Measurements from ENCODE around the gene KRT16.
"Not testable (repeated sequence)": the region's sequence is repeated elsewhere in the genome, so short reads cannot be mapped to it uniquely, and the experiment has no call there.

Gene KRT16

DNA sequence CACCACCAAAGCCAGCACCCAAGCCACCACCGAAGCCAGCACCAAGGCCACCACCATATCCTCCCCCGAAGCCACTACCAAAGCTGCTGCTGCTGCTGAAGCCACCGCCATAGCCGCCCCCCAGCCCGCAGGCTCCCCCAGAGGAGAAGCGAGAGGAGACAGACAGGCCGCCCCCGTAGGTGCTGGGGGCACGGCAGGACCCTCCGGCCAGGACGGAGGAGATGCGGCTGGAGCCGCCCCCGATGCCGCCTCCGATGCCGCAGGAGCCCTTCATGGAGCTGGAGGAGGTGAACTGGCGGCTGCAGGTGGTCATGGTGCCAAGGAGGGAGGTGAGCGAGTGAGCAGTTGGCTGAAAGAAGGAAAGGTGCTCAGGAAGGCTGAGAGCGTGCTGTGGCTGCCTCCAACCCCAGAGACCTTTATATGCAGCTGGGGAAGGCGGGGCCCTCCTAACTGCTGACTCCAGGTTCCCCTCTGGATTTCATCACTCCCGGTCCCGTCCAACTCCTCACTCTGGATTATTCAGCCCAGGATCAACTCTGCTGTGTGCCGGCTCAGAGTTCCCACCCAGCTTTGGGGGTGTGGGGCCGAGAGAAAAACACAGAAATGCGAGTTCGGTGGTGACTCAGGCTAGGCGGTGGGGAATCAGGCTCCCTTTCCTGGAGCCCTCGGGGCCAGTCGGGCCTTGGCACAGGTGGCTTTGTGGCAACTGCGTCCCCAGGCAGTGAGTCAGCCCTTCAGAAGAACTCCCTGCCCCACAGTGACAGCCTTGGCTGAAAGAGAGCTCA lies at the start of gene KRT16:
KRT16 (minus strand) TSS at position 392 of the 785 bp plus-strand sequence; CDS start at position 313, 79 bp downstream.
- not testable (repeated sequence) for ATAC-seq (replicated peaks); H3K4me3 Mint-ChIP-seq; DNase-seq; H3K36me3 Mint-ChIP-seq; H3K4me1 Mint-ChIP-seq; H3K9me3 Mint-ChIP-seq; H3K27ac Mint-ChIP-seq
- peaks cover 39 to 49% of the 10 kb centered on the region in 2 donors for H3K27me3 Mint-ChIP-seq

- Mint-ChIP-seq H3K4me1 (peaks cover 9 to 19% of the 10 kb centered on the region in 2 donors), H3K4me3 (no peak overlapping the region), H3K27me3 (peaks cover 5 to 12% of the 10 kb centered on the region in 2 donors), H3K9me3 (no peaks in the 10 kb centered on the region), H3K36me3 (no peaks in the 10 kb centered on the region), H3K27ac (peak overlapping the region; percentile 10)
- ATAC-seq (replicated peaks) (no peak), DNase-seq (no peak)
Measured at GRCh38 chr17:41660221-41660711, 47.7 kb upstream of the KRT16 start.

- peak overlapping the region; percentile 10 for H3K27ac Mint-ChIP-seq
- no peak for ATAC-seq (replicated peaks)
- no peak overlapping the region for H3K4me3 Mint-ChIP-seq
Measured at GRCh38 chr17:41659427-41660212, 47.1 kb upstream of the KRT16 start.

DNA sequence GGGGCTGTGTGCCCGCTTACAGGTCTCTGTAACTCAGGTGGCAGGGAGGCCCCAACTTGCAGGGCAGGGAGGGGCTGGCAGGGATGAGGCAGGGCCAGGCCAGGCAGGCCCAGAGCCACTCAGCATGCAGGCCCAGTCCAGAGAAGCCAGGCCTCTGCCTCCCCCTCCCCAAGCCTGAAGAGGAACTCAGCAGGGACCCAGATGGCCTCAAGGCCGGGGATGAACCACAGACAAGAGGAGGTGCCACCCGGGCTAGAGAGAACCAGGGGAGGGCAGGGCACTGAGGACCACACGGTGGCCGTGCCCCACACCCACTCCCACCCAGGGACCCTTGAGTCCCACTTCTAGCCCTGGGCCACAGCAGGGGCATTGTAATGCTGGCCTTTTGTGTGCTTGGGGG lies 46.3 kb upstream of the KRT16 start:
- DNase-seq (no peak), ATAC-seq (replicated peaks) (no peak)
- H3K27me3 Mint-ChIP-seq, result peaks cover 5 to 12% of the 10 kb centered on the region in 2 donors
- H3K9me3 Mint-ChIP-seq, result no peaks in the 10 kb centered on the region
- no peak overlapping the region for H3K4me3 Mint-ChIP-seq
- H3K4me1 Mint-ChIP-seq, result peaks cover 6 to 17% of the 10 kb centered on the region in 2 donors
- H3K27ac Mint-ChIP-seq, result no peak overlapping the region
- no peaks in the 10 kb centered on the region for H3K36me3 Mint-ChIP-seq

More at GRCh38 chr17:41659427-41660212, 47.1 kb upstream of the KRT16 start:
- H3K36me3 Mint-ChIP-seq, result no peaks in the 10 kb centered on the region
- no peaks in the 10 kb centered on the region for H3K9me3 Mint-ChIP-seq
- DNase-seq, result no peak
- peaks cover 5 to 12% of the 10 kb centered on the region in 2 donors for H3K27me3 Mint-ChIP-seq
- H3K4me1 Mint-ChIP-seq, result peaks cover 6 to 17% of the 10 kb centered on the region in 2 donors

DNA sequence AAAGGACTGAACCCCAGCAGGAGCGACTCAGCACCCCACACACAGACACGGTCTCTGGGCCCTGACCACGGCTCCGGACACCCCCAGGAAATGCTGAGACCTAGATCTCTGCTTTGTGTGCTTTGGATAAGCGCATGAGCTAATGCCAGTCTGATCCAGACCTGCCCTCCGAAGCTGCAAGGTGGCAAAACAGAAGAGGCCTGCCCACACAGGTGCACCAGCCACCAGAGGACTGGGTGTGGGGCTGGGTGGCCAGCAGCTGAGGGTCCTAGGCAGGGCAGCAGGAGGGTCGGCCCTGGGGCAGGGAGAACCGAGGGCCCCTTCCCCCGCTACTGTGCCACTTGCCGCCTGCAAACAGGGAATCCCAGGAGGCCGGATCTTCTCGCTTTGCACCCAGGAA lies 45.4 kb upstream of the KRT16 start:
- no peak for ATAC-seq (replicated peaks)
- Mint-ChIP-seq H3K27me3 (peaks cover 5 to 12% of the 10 kb centered on the region in 2 donors), H3K9me3 (no peaks in the 10 kb centered on the region), H3K27ac (no peak overlapping the region), H3K4me1 (peaks cover 3 to 11% of the 10 kb centered on the region in 2 donors), H3K4me3 (no peak overlapping the region), H3K36me3 (no peaks in the 10 kb centered on the region)
- no peak for DNase-seq

- no peak overlapping the region for H3K4me3 Mint-ChIP-seq
- DNase-seq, result no peak
Measured at GRCh38 chr17:41657176-41657754, 44.7 kb upstream of the KRT16 start.

DNA sequence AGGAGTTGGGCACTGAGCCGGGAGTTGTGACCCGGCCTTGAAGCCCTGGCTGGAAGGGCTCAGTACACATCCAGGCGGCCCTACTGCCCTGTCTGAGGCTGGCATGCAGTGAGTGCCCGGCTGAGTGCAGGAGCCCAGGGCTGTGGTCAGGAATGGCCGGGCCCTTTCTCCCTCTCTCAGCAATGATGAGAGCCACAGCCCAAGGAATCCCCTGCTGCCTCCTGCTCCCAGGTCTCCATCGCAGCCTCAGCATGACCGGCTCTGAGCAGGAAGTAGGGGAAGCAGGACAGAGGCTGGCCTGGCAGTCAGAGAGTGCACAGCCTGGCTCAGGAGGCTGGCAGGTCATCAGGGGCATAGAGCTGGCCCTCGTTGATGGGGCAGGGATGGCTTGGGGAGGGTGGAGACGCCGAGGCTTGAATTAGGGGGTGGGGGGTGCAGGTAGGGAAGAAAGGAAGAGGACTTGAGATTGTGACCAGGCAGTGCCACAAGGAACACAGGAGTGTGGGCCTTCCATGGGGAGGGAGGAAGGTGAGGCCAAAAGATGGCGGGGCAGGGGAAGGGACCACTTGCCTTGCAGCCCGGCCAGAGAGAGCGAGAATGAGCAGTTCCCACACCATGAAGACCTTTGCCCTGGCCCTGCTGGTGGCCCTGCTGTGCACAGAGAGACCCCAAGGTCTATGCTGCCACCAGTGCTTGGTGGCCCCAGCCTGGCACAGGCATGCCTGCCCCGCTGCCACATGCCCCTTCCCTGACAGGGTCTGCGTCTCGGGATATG lies 43.9 kb upstream of the KRT16 start:
- no peaks in the 10 kb centered on the region for H3K9me3 Mint-ChIP-seq
- no peaks in the 10 kb centered on the region for H3K36me3 Mint-ChIP-seq
- H3K27ac Mint-ChIP-seq, result no peak overlapping the region
- peaks cover 10 to 12% of the 10 kb centered on the region in 2 donors for H3K27me3 Mint-ChIP-seq
- DNase-seq (no peak), ATAC-seq (replicated peaks) (no peak)
- no peak overlapping the region for H3K4me3 Mint-ChIP-seq
- peaks cover 6% of the 10 kb centered on the region in 2 donors for H3K4me1 Mint-ChIP-seq

More at GRCh38 chr17:41657176-41657754, 44.7 kb upstream of the KRT16 start:
- H3K4me1 Mint-ChIP-seq, result peaks cover 3 to 6% of the 10 kb centered on the region in 2 donors
- ATAC-seq (replicated peaks), result no peak
- H3K27me3 Mint-ChIP-seq, result peaks cover 5 to 12% of the 10 kb centered on the region in 2 donors
- H3K27ac Mint-ChIP-seq, result no peak overlapping the region
- H3K9me3 Mint-ChIP-seq, result no peaks in the 10 kb centered on the region
- H3K36me3 Mint-ChIP-seq, result no peaks in the 10 kb centered on the region

DNA sequence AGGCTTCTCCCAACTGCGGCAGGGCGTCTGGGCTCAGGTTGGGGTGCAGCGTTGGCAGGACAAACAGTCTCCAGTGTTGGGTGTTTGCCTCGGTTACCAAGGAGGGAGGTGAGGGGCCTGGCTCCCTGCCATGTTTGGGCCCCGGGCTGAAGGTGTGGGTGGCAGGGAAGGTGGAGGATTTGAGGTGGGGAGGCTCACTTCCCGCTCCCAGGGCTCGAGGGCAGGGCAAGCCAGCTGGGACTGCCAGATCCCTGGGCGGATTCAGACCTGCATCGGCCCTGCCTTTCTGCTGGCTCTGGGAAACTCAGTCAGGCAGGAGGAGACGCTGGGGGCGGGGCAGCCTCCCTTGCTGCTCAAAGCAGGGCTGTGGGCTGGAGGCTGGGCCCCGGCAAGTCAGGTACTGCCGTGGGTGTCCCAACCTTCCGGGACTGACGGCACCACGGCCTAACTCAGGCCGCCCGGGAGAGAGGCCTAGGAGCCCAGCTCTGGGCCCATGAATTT lies 43.1 kb upstream of the KRT16 start:
- Mint-ChIP-seq H3K4me1 (peaks cover 6% of the 10 kb centered on the region in 2 donors), H3K4me3 (no peak overlapping the region), H3K36me3 (no peaks in the 10 kb centered on the region), H3K27ac (no peak overlapping the region), H3K27me3 (peaks cover 10 to 12% of the 10 kb centered on the region in 2 donors), H3K9me3 (no peaks in the 10 kb centered on the region)
- DNase-seq, result no peak
- no peak for ATAC-seq (replicated peaks)

DNA sequence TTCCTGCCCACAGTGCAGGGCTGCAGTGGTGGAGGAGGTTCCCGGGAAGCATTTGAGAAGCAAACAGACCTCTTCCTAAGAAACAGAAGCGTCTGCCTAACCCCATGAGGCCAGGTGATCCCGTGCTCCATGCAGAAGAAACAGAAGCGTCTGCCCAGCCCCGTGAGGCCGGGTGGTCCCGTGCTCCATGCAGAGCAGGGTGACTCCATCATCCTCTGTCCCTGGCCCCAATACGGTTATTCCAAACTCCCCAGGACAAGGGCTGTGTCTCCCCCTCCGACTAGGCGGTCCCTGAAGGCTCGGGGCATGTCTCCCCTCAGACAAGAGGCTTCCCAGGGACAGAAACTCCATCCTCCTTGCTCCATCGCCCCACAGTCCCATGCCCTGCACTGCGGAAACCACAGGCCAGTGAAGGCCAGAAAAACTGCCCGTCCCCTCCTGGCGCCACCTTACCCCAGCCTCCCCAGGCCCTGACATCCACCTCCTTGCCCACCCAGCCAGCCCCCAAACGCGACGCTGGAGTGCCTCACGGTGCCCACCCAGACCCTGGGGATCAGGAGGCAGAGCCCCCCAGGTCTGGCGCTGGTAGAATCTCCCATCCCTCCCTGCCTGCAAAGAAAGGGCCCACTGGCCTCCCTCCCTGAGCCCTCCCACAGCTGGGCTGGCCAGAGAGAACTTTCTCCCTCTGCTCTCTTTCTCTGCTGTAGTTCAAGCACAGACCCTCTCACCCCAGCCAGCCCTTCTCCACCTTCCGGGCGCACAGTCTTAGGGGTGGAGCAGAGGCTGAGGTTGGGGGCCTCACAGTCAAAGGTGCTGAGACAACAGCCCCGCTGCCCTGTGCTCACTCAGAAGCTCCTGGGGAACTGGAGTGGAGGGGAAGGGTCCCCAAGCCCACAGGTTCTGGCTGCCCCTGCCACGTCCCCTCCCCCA lies 42.4 kb upstream of the KRT16 start:
- Mint-ChIP-seq H3K4me1 (peaks cover 6% of the 10 kb centered on the region in 2 donors), H3K27ac (no peak overlapping the region), H3K4me3 (no peak overlapping the region), H3K27me3 (peaks cover 10 to 12% of the 10 kb centered on the region in 2 donors), H3K9me3 (no peaks in the 10 kb centered on the region), H3K36me3 (no peaks in the 10 kb centered on the region)
- no peak for ATAC-seq (replicated peaks)
- no peak for DNase-seq

GRCh38 chr17:41653892-41654677 lies 41.5 kb upstream of the KRT16 start:
- Mint-ChIP-seq H3K27me3 (peaks cover 10 to 12% of the 10 kb centered on the region in 2 donors), H3K27ac (no peak overlapping the region), H3K4me1 (peaks cover 6% of the 10 kb centered on the region in 2 donors), H3K4me3 (no peak overlapping the region), H3K9me3 (no peaks in the 10 kb centered on the region), H3K36me3 (no peaks in the 10 kb centered on the region)
- no peak for ATAC-seq (replicated peaks)
- DNase-seq, result no peak

DNA sequence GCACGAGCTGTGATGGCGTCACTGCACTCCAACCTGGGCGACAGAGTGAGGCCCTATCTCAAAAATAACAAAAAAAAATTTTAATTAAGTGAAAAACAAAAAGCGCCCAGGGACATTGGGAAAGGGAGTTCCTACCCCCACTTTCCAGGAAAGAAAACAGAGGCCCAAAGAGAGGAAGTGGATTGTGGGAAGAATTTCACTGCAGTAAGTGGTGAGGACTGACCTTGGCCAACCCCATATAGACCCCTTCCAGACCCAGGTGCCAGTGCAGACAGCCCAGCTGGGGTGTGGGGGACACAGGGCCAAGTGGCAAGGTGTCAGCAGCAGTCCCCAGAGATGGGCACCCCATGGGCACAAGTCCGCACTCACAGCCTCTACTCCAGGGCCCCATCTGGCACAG lies 40.9 kb upstream of the KRT16 start:
- Mint-ChIP-seq H3K4me3 (no peak overlapping the region), H3K36me3 (no peaks in the 10 kb centered on the region), H3K27me3 (peaks cover 10 to 12% of the 10 kb centered on the region in 2 donors), H3K27ac (no peak overlapping the region), H3K9me3 (no peaks in the 10 kb centered on the region), H3K4me1 (peaks cover 9 to 10% of the 10 kb centered on the region in 2 donors)
- DNase-seq (no peak), ATAC-seq (replicated peaks) (no peak)

GRCh38 chr17:41652461-41652970 lies 39.9 kb upstream of the KRT16 start:
- no peaks in the 10 kb centered on the region for H3K9me3 Mint-ChIP-seq
- no peak overlapping the region for H3K27ac Mint-ChIP-seq
- no peaks in the 10 kb centered on the region for H3K36me3 Mint-ChIP-seq
- DNase-seq, result no peak
- H3K27me3 Mint-ChIP-seq, result peaks cover 7 to 9% of the 10 kb centered on the region in 2 donors
- H3K4me1 Mint-ChIP-seq, result peaks cover 11 to 14% of the 10 kb centered on the region in 2 donors
- no peak for ATAC-seq (replicated peaks)
- H3K4me3 Mint-ChIP-seq, result no peak overlapping the region
